CD4-positive, alpha-beta T cell treated with Interleukin-6 for 4 hours (primary cell): ENCODE measurements around the gene SPTBN1.

Source experiments
- DNase-seq: peaks from one replicate; pipeline ENCODE4 v3.0.0-alpha.2; 2020; ENCODE audit warnings: mixed read lengths

Gene SPTBN1

GRCh38 chr2:54455563-54456361, at the start of gene SPTBN1:
TSS of gene SPTBN1 (plus strand) at chr2:54456327. CDS start at chr2:54526419, 70,092 bp downstream.
- peak; percentile 29 for DNase-seq

GRCh38 chr2:54407693-54408092, 48.4 kb upstream of the SPTBN1 start:
- DNase-seq: no peak

GRCh38 chr2:54408288-54408687, 47.8 kb upstream of the SPTBN1 start:
- no peak for DNase-seq

DNA sequence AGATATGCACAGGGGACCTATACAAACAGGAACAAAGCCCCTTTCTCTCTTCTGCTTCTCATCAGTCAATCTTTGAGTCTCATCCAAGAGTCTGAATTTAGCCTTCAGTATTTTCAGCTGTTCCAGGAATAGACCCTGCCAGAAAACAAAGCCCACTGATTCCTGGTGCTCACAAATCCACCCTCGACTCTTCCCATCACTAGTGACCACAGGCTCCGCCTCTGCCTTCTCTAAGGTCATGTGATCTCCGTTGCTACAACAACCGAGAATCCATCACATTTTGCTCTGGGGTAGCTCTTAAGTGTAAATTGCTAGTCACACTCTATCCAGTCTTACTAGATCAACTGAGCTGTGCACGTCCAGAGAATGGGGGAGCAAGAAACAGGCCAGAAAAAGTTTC, 46.4 kb upstream of the SPTBN1 start:
- no peak for DNase-seq

- no peak for DNase-seq
Measured at GRCh38 chr2:54411801-54412354, 44.2 kb upstream of the SPTBN1 start.

GRCh38 chr2:54416166-54416813, 39.8 kb upstream of the SPTBN1 start:
- no peak for DNase-seq

GRCh38 chr2:54416938-54417337, 39.2 kb upstream of the SPTBN1 start:
- DNase-seq: no peak

DNA sequence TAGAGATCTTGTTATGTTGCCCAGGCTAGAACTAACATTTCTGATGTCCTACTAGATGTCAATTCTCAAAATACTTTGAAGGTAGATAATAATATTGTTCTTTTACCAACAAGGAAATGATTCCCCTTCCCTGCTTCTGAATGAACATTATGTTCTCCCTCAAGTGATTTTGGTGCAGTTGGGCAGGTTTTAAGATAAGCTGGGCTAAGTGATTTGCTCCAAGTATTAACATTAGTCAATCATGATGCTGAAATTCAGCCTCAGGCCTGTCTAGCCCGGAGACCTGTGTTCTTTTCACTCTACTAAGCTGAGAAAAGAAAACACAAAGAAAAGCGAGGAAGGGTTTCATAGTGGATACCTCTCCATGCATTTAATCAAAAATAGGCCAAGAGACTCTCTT, 38.5 kb upstream of the SPTBN1 start:
- no peak for DNase-seq

DNA sequence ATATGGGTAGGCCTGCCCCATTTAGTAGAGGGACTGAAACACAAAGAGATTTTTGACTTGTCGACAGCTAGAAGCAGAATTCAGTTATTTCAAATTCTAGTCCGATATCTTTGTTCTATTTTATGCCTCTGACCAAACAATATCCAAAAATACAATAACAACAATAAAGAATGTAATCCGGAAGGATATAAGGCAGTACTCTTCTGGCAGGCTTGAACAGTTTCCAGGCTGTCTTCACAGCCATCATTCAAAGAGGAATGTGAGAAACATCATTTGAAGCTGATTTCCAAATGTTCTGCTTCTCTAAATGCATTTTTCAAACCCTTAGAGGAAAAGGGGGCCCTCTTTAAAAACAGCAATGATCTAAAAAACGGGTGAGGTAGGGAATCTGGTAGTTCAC, 36.7 kb upstream of the SPTBN1 start:
- DNase-seq: no peak

GRCh38 chr2:54419855-54420523, 36.1 kb upstream of the SPTBN1 start:
- DNase-seq: no peak

DNA sequence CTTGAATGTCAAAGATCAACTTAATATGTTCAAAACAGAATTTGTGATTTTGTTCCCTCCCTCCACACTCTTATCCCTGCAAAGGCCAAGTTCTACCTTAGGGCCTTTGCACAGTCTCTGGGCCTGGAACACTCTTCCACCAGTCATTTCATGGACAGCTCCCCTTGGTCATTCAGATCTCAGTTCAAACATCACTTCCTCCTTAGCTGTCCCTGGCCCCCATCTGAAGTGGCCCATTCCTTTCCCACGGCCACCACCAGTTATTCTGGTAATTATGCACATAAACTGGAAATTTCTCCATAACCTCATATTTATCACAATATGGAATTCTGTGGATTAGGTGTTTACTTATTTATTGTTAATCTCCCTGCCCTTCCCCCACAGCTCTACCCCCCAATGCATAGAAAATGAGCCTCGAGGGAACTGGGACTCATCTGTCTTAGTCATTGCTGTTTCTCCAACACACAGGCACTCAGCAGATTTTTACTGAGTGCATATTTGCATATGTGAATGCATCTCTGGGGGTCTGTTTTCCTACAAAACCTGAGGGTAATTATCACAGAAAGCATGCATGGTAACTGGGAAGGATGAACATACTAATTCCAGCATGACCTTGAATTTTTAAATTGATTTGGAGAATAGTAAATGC, 35.5 kb upstream of the SPTBN1 start:
- no peak for DNase-seq

DNA sequence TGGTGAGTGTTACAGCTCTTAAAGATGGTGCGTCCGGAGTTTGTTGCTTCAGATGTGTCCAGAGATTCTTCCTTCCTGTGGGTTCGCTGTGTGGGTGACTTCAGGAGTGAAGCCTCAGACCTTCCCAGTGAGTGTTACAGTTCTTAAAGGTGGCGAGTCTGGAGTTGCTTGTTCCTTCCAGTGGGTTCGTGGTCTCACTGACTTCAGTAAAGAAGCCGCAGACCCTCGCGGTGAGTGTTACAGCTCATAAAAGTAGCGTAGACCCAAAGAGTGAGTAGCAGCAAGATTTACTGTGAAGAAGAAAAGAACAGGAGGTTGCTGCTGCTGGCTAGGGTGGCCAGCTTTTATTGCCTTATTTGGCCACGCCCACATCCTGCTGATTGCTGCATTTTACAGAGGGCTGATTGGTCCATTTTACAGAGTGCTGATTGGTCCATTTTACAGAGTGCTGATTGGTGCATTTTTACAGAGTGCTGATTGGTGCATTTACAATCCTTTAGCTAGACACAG, 34.0 kb upstream of the SPTBN1 start:
- DNase-seq: peak; percentile 25

GRCh38 chr2:54423213-54423612, 32.9 kb upstream of the SPTBN1 start:
- no peak for DNase-seq

DNA sequence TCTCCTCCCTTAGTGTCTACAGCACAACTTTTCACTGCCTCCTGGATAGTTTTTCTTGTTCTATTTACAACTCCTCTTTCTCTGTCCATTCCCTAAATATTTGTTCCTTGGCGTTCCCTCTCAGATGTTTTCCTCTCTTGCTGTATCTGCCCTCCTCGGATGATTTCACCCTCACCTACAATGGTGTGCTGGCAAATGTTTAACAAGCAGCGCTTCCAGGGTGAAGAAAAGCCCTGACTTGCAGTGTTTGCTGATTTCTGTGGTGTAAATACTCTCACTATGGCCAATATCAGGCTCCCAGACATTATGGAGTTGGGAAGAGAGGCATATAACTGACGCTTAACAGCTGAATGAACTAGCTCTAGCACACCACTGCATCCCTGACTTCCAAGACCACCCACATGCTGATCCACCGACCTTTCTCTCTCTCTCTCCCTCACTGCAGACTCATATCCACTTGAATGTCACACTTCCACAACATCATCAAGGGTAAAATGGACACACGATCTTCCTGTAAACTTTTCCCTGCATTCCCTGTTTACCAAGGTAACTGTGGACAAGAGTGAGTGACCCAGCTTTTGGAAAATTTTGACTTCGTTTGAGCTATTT, 31.5 kb upstream of the SPTBN1 start:
- DNase-seq: no peak

- no peak for DNase-seq
Measured at GRCh38 chr2:54428108-54428831, 27.9 kb upstream of the SPTBN1 start.

DNA sequence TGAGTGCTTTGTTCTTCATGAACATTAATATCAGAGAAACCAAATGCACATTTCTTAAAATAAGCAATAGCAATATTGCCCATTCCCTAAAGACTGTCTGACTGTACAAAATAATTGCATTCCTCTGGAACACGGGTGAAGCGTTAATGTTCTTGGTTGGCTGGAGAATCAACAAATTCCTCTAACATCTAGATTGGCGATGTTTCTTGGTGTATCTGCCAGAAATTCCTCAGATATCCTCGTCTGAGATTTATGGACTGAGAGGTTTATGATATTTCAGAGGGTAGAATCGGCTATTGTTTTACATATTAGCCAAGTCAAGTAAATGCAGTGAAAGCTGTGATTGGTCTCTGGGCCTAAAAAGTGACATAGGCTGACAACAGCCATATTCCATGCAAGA, 27.1 kb upstream of the SPTBN1 start:
- DNase-seq: no peak

DNA sequence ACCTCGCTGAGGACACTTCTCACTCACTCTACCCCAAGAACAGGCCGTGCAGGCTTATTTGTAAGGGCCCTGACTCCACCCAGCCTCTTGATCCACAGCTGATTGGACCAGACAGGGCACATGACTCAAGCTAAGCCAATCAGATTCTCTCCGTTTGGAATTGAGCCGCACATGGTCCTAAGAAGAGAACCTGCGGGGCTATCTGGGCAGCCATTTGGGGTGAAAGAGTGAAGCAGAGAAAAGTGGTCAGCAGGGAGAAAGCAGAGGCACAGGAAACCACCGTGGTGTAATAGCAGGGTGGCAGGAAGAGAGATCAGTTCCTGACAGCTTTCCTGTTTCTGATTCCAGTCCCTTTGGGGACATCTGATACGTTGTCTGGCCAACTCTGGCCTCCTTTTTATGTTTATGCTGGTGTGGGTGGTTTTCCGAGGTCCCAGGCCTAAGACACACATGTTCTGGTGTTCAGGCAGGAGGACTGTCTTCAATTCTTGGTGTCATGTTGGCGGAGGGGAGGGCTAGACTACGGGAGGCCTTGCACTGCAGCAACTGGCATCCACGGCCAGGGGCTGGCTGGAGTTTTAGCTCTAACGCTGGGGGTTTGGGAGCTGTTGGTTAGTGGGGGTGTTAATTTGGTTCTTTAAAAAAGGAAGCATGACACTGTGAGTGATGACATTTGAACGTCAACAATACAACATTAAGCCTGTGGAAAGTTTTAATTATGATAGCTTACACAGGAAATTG, 26.1 kb upstream of the SPTBN1 start:
- no peak for DNase-seq

- DNase-seq: no peak
Measured at GRCh38 chr2:54430649-54431048, 25.5 kb upstream of the SPTBN1 start.

- no peak for DNase-seq
Measured at GRCh38 chr2:54432251-54433015, 23.7 kb upstream of the SPTBN1 start.

DNA sequence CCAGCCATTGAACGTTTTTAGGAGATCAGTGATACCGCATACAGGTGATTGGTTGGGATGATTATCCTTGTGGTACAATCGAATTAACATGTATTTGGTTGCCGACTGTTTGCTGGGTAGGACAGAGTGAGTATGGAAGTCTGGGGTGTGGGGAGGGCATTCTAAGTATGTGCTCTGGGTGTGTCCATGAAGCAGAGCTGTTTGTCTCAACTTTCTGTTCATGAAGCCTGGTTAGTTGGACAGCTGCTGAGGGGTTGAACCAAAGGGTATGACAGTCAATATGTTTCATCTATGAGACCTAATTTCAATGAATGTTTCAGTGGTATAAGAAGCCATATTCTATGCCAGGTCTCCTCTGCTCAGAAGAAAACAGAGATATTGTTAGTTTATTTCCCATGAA, 21.9 kb upstream of the SPTBN1 start:
- DNase-seq: no peak
